ENCODE results near the gene BPIFB4.
"Not testable (repeated sequence)": the region's sequence is repeated elsewhere in the genome, so short reads cannot be mapped to it uniquely, and the experiment has no call there.

Gene BPIFB4

GRCh38 chr20:33083544-33084340 lies 4.3 kb downstream of the BPIFB4 start:
- H3K27ac ChIP-seq, result no peak overlapping the region

GRCh38 chr20:33084722-33085121 lies 5.3 kb downstream of the BPIFB4 start:
- H3K4me3 ChIP-seq, result no peak overlapping the region

More at GRCh38 chr20:33083544-33084340, 4.3 kb downstream of the BPIFB4 start:
- H3K4me3 ChIP-seq, result no peak overlapping the region

GRCh38 chr20:33086052-33086722 lies 6.7 kb downstream of the BPIFB4 start:
- Histone ChIP-seq H3K4me3 (no peak overlapping the region), H3K27ac (no peak overlapping the region)

More at GRCh38 chr20:33084722-33085121, 5.3 kb downstream of the BPIFB4 start:
- H3K27ac ChIP-seq, result no peak overlapping the region

- Histone ChIP-seq H3K27ac (no peak overlapping the region), H3K4me3 (no peak overlapping the region)
Observed at GRCh38 chr20:33091147-33091546, 11.7 kb downstream of the BPIFB4 start.

GRCh38 chr20:33091693-33092092 lies 12.2 kb downstream of the BPIFB4 start:
- Histone ChIP-seq H3K4me3 (no peak overlapping the region), H3K27ac (no peak overlapping the region)

GRCh38 chr20:33092361-33092760 lies 12.9 kb downstream of the BPIFB4 start:
- H3K27ac ChIP-seq, result no peak overlapping the region

GRCh38 chr20:33093074-33093473 lies 13.6 kb downstream of the BPIFB4 start:
- Histone ChIP-seq H3K27ac (no peak overlapping the region), H3K4me3 (no peak overlapping the region)

More at GRCh38 chr20:33092361-33092760, 12.9 kb downstream of the BPIFB4 start:
- H3K4me3 ChIP-seq, result no peak overlapping the region

- Histone ChIP-seq H3K4me3 (no peak overlapping the region), H3K27ac (no peak overlapping the region)
Observed at GRCh38 chr20:33093582-33093981, 14.1 kb downstream of the BPIFB4 start.

- Histone ChIP-seq H3K27ac (no peak overlapping the region), H3K4me3 (no peak overlapping the region)
Observed at GRCh38 chr20:33095249-33095648, 15.8 kb downstream of the BPIFB4 start.

- H3K27ac ChIP-seq, H3K4me3 ChIP-seq: not testable (repeated sequence)
Observed at GRCh38 chr20:33095902-33096584, 16.6 kb downstream of the BPIFB4 start.

- Histone ChIP-seq H3K4me3 (no peak overlapping the region), H3K27ac (no peak overlapping the region)
Observed at GRCh38 chr20:33097001-33097400, 17.6 kb downstream of the BPIFB4 start.

GRCh38 chr20:33099843-33100538 lies 20.5 kb downstream of the BPIFB4 start:
- Histone ChIP-seq H3K4me3 (no peak overlapping the region), H3K27ac (no peak overlapping the region)

- Histone ChIP-seq H3K27ac (no peak overlapping the region), H3K4me3 (no peak overlapping the region)
Observed at GRCh38 chr20:33103556-33103955, 24.1 kb downstream of the BPIFB4 start.

- H3K4me3 ChIP-seq, result no peak overlapping the region
- no peak overlapping the region for H3K27ac ChIP-seq
Observed at GRCh38 chr20:33104336-33104735, 24.9 kb downstream of the BPIFB4 start.

- no peak overlapping the region for H3K27ac ChIP-seq
Observed at GRCh38 chr20:33105316-33105924, 26.0 kb downstream of the BPIFB4 start.

GRCh38 chr20:33106058-33106620 lies 26.7 kb downstream of the BPIFB4 start:
- not testable (repeated sequence) for H3K27ac ChIP-seq, H3K4me3 ChIP-seq

More at GRCh38 chr20:33105316-33105924, 26.0 kb downstream of the BPIFB4 start:
- H3K4me3 ChIP-seq, result no peak overlapping the region

- Histone ChIP-seq H3K27ac (no peak overlapping the region), H3K4me3 (no peak overlapping the region)
Observed at GRCh38 chr20:33108661-33109060, 29.2 kb downstream of the BPIFB4 start.

- Histone ChIP-seq H3K4me3 (no peak overlapping the region), H3K27ac (no peak overlapping the region)
Observed at GRCh38 chr20:33110147-33110825, 30.8 kb downstream of the BPIFB4 start.

- H3K27ac ChIP-seq, result no peak overlapping the region
- no peak overlapping the region for H3K4me3 ChIP-seq
Observed at GRCh38 chr20:33111306-33111705, 31.9 kb downstream of the BPIFB4 start.
